Vagina (tissue), 2 donors: ENCODE data around the gene CFAP299.

Experiments used
- POLR2A ChIP-seq, 2 donors: fragments of 450-650 bp; IDR thresholded peaks; one replicate each; pipeline ENCODE4 v1.6.1; 2017; ENCODE audit warnings: antibody characterized with exemption in 2 of 2, mild to moderate bottlenecking in 2 of 2, moderate library complexity in 2 of 2
- POLR2AphosphoS5 ChIP-seq, 2 donors: sonication (generic); formaldehyde crosslinking; IDR thresholded peaks; one replicate each; pipeline ENCODE4 v1.9.0; 2017; ENCODE audit warnings: antibody characterized with exemption in 2 of 2, mild to moderate bottlenecking in 2 of 2, low read depth in 1 of 2; ENCODE audit not compliant: insufficient read depth in 1 of 2
- TF ChIP-seq, protein P1 (sequence below), 3 experiments: fragments of 450-650 bp in 2 of 3; fragments of 200-600 bp in 1 of 3; sonication (generic) in 1 of 3; IDR thresholded peaks; one replicate each; pipeline ENCODE4 v1.5.1; 2017 to 2019; ENCODE audit warnings: antibody characterized with exemption in 3 of 3, mild to moderate bottlenecking in 2 of 3, moderate library complexity in 2 of 3

GRCh38 chr4:80913381-80913780 lies 577.9 kb downstream of the CFAP299 start:
- TF ChIP-seq POLR2A (IDR thresholded peaks at IDR 0.05): no peak
- TF ChIP-seq, protein P1, sequence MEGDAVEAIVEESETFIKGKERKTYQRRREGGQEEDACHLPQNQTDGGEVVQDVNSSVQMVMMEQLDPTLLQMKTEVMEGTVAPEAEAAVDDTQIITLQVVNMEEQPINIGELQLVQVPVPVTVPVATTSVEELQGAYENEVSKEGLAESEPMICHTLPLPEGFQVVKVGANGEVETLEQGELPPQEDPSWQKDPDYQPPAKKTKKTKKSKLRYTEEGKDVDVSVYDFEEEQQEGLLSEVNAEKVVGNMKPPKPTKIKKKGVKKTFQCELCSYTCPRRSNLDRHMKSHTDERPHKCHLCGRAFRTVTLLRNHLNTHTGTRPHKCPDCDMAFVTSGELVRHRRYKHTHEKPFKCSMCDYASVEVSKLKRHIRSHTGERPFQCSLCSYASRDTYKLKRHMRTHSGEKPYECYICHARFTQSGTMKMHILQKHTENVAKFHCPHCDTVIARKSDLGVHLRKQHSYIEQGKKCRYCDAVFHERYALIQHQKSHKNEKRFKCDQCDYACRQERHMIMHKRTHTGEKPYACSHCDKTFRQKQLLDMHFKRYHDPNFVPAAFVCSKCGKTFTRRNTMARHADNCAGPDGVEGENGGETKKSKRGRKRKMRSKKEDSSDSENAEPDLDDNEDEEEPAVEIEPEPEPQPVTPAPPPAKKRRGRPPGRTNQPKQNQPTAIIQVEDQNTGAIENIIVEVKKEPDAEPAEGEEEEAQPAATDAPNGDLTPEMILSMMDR (IDR thresholded peaks at IDR 0.05): no peak
- no peak for TF ChIP-seq POLR2AphosphoS5 (IDR thresholded peaks at IDR 0.05; ENCODE audit: insufficient read depth in 1 of 2, low read depth in 1 of 2)
